Measurements from ENCODE around the gene NSF.
"Not testable (repeated sequence)": the region's sequence is repeated elsewhere in the genome, so short reads cannot be mapped to it uniquely, and the experiment has no call there.

- not testable (repeated sequence) for TF ChIP-seq CTCF, POLR2A (IDR thresholded peaks at IDR 0.05)
Measured at GRCh38 chr17:46611304-46611703, 20.8 kb downstream of the NSF start.

Data from uterus (tissue), 2 donors.